GM13976 (cell line): ENCODE results near the gene ACSBG1.

ENCODE experiments used
- DNase-seq: peaks from one replicate; pipeline ENCODE4 v3.0.0; 2012; ENCODE audit warnings: low spot score
- in situ Hi-C: fragments of 300-500 bp; cut with MboI; formaldehyde crosslinking; loops from one replicate; pipeline ENCODE4 v1.12.0; 2022; ENCODE audit warnings: low sequenced_read_pairs, mixed read lengths, inconsistent platforms; ENCODE audit not compliant: unreplicated experiment
- TF ChIP-seq, protein P1 (sequence below): IDR thresholded peaks from 2 replicates; pipeline ENCODE4 v1.5.1; 2012; ENCODE audit warnings: borderline replicate concordance, mild to moderate bottlenecking; ENCODE audit not compliant: insufficient read depth; ENCODE audit errors: extremely low read depth, missing control alignments, control extremely low read depth

ACSBG1 gene

DNA sequence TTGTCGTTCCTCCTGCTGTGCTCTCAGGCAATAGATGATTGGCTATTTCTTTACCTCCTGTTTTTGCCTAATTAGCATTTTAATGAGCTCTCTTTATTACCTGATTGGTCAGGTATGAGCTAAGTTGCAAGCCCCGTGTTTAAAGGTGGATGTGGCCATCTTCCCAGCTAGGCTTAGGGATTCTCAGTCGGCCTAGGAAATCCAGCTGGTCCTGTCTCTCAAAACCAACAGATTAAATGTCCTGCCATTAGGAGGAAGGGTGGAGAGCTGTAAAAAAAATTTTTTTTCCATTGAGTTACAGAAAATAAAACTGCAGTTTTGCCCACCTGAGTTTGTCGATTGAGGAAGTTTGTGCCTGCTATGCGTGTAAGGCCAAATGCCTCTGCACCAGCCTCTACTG lies 5.4 kb upstream of the ACSBG1 start:
- TF ChIP-seq, protein P1, sequence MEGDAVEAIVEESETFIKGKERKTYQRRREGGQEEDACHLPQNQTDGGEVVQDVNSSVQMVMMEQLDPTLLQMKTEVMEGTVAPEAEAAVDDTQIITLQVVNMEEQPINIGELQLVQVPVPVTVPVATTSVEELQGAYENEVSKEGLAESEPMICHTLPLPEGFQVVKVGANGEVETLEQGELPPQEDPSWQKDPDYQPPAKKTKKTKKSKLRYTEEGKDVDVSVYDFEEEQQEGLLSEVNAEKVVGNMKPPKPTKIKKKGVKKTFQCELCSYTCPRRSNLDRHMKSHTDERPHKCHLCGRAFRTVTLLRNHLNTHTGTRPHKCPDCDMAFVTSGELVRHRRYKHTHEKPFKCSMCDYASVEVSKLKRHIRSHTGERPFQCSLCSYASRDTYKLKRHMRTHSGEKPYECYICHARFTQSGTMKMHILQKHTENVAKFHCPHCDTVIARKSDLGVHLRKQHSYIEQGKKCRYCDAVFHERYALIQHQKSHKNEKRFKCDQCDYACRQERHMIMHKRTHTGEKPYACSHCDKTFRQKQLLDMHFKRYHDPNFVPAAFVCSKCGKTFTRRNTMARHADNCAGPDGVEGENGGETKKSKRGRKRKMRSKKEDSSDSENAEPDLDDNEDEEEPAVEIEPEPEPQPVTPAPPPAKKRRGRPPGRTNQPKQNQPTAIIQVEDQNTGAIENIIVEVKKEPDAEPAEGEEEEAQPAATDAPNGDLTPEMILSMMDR, result no peak
- in situ Hi-C loops, result loop anchor here (10.0 to 25.0 kb wide), 2 partner anchors 125 to 278 kb away; no protein-coding TSS in a partner anchor
- DNase-seq, result no peak

DNA sequence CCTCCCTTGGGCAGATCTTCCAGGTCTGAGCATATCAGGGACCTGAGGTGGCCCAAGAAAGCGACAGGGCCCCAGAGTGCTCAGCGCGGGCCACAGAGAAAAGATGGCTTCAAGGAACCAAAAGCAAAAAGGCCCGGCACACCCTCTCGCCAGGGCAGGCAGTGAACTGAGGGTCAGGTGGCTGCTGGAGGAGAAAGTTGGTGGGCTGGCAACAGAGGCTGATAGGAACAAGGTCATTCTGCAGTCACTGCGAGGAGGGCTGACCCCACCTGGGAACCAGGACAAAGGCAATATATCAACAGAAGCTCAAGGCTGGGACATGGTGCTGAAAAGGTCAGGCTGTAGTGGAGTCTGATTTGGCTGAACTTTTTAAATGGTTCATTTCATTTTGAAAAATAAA lies 2.8 kb upstream of the ACSBG1 start:
- no peak for DNase-seq
- TF ChIP-seq, protein P1, result no peak
- in situ Hi-C loops, result loop anchor here (25.0 kb wide), 1 partner anchor 275 kb away; no protein-coding TSS in a partner anchor

DNA sequence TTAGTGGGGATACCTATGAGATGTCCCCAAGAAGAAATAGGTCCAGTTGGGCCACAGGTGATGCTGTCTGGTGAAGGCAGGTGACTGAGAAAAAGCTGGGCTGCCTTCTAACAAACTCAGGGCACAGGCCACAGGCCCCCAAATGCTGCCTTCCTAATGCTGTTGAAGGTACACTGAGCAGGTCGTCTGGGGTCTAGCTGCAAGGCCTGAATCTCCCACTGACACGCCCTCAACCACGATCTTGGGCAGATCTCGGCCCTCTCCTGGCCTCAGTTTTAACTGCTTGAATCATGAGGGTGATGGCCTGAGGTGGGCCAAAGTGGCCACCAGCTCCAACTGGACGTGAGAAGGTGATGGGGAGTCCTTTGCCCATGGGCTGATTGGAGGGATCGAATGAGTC lies 2.1 kb upstream of the ACSBG1 start:
- in situ Hi-C loops, result loop anchor here (25.0 kb wide), 1 partner anchor 274 kb away; no protein-coding TSS in a partner anchor

DNA sequence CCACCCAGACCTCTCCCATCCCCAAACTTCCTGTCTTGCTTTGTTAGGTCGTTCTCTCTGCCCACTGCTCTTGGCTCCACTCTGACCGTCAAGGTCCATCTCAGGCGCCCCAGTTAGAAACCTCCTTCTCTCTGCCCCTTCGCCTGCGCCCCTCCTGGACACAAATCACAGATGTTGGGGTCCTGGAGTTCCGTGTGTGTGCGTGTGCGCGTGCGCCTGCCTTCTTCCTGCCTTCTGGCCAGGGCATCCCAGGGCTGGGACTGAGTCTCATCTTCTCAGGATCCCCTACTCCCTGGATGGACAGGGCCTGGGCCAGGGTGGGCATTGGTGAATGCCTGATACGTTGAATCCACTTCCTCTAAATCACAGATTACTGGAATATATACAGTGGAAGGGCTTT lies 869 bp downstream of the ACSBG1 start:
- no peak for DNase-seq
- in situ Hi-C loops, result loop anchor here (25.0 kb wide), 1 partner anchor 271 kb away; no protein-coding TSS in a partner anchor
- TF ChIP-seq, protein P1, result no peak

More for the DNA sequence above, 2.1 kb upstream of the ACSBG1 start:
- TF ChIP-seq, protein P1, result no peak
- DNase-seq, result no peak

DNA sequence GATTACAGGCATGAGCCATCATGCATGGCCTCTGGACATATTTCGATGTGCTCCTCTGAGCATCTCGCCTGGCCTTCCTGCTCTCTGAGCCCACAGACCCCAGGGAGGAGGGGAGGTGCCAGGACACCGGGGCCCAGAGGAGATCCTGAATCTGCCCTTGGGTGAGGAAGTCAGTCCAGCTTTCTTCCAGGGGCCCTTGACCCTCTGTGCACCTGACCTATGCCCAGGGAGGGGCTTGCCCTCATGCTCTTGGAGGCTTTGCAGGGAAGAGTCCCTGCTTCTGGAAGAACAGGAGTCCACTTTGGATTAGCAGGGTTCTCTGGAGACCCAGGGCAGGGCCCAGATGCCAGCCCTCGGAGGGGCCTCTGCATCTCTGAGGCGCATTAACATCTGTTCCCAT lies 1.4 kb downstream of the ACSBG1 start:
- TF ChIP-seq, protein P1, result no peak
- DNase-seq, result no peak
- in situ Hi-C loops, result loop anchor here (25.0 kb wide), 1 partner anchor 271 kb away; no protein-coding TSS in a partner anchor

DNA sequence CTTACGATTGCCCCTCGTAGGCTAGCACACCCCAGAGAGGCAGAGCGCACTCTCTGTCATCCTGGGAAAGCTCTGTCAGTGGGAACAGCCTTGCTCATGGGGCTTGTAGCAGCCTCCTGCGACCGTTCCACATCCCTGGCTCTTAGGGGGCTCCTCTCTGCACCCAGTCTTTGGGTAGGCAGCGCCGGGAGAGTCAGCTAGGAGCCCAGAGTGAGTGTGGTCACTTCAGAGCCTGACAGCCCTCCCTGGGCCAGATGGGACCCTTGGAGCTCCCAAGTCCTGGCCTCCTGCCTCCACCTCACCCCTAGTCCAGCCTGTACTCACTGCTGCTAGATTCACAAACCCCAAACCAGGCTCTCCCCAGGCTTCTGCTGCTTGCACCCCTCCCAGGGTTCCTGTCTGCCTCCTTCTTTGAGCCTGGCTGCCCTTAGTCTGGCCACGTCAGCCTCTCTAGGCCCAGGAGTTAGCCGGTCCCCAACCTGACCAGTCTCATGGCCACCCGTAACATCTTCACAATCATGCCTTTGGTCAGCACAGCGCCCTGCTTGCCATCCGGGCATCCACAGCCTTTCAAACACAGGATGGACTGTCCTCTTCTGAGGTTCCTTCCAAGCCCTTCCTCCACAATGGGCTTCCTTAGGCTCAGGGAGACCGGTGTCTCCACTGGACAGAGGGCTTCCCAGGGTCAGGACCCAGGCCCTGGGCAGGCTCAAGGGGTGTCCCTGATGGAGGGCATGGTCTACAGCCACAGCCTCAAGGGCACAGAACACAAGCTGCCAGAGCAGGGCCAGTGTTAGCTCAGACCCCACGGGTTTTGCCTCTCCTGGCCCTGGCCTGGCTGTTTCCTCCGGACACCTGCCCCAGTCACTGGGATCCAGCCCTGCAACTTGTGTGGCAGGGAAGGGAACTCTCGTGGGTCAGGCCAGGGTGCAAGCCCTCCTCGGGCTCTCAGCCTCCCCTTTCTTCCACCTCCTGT lies 4.6 kb downstream of the ACSBG1 start:
- in situ Hi-C loops, result loop anchor here (25.0 kb wide), 1 partner anchor 267 kb away; no protein-coding TSS in a partner anchor
- TF ChIP-seq, protein P1, result no peak
- no peak for DNase-seq
